GM12878 (cell line): ENCODE results near the gene MTRF1.

Experiments
- CHD4 ChIP-seq: fragments of 200-600 bp; sonication (generic); IDR thresholded peaks from 2 replicates; pipeline ENCODE4 v1.6.1; 2016; ENCODE audit warnings: mild to moderate bottlenecking
- CTCF ChIP-seq, 3 experiments: IDR thresholded peaks in 2 of 3; conservative IDR thresholded peaks in 1 of 3; 2 replicates each; pipeline ENCODE4 v1.5.1; 2011; ENCODE audit warnings: low read depth in 3 of 3, low read length in 3 of 3, mild to moderate bottlenecking in 3 of 3, control low read depth in 2 of 3, moderate library complexity in 2 of 3, inconsistent platforms in 1 of 3, mixed read lengths in 1 of 3; ENCODE audit not compliant: control insufficient read depth in 2 of 3, insufficient read depth in 1 of 3; ENCODE audit errors: extremely low read depth in 1 of 3
- ESRRA ChIP-seq: IDR thresholded peaks from 2 replicates; pipeline ENCODE4 v1.6.1; 2012; ENCODE audit warnings: mild to moderate bottlenecking, low read length, improper control_type of control experiment
- HCFC1 ChIP-seq: fragments of 150-350 bp; IDR thresholded peaks from 2 replicates; pipeline ENCODE4 v1.6.1; 2014; ENCODE audit warnings: low read length
- MAX ChIP-seq: IDR thresholded peaks from 2 replicates; pipeline ENCODE4 v1.6.1; 2012; ENCODE audit warnings: low read depth, low read length, improper control_type of control experiment
- NFYB ChIP-seq: IDR thresholded peaks from 2 replicates; pipeline ENCODE4 v1.6.1; 2011; ENCODE audit warnings: low read depth, mild to moderate bottlenecking, low read length, improper control_type of control experiment, moderate library complexity; ENCODE audit not compliant: insufficient read depth
- POLR2A ChIP-seq: IDR thresholded peaks from 2 replicates; pipeline ENCODE4 v1.6.1; 2011; ENCODE audit warnings: low read depth, mild to moderate bottlenecking, low read length
- POLR2AphosphoS5 ChIP-seq: IDR thresholded peaks from 2 replicates; pipeline ENCODE4 v1.6.1; 2011; ENCODE audit warnings: mild to moderate bottlenecking, low read length, inconsistent platforms
- RFX5 ChIP-seq: IDR thresholded peaks from 2 replicates; pipeline ENCODE4 v1.6.1; 2011; ENCODE audit warnings: low read depth, low read length, improper control_type of control experiment
- SIX5 ChIP-seq: IDR thresholded peaks from 2 replicates; pipeline ENCODE4 v1.6.1; 2011; ENCODE audit warnings: mild to moderate bottlenecking, low read depth, low read length, moderate library complexity; ENCODE audit not compliant: severe bottlenecking
- SREBF2 ChIP-seq: IDR thresholded peaks from 2 replicates; pipeline ENCODE4 v1.6.1; 2012; ENCODE audit warnings: mild to moderate bottlenecking, low read length
- TCF12 ChIP-seq: IDR thresholded peaks from 2 replicates; pipeline ENCODE4 v1.6.1; 2011; ENCODE audit warnings: low read depth, mild to moderate bottlenecking, low read length
- ZBTB11 ChIP-seq: fragments of 450-650 bp; formaldehyde crosslinking; IDR thresholded peaks from 2 replicates; pipeline ENCODE4 v1.5.0; 2022; ENCODE audit warnings: mild to moderate bottlenecking, missing genetic modification characterization

- TF ChIP-seq CTCF (IDR thresholded peaks at IDR 0.05 in 2 of 3, conservative IDR thresholded peaks at IDR 0.05 in 1 of 3; ENCODE audit: control insufficient read depth in 2 of 3, extremely low read depth in 1 of 3, insufficient read depth in 1 of 3, low read depth in 3 of 3, low read length in 3 of 3) = no peak
- TF ChIP-seq ESRRA = no peak
- TF ChIP-seq CHD4 = no peak
- no peak for TF ChIP-seq HCFC1
- no peak for TF ChIP-seq POLR2AphosphoS5
- TF ChIP-seq NFYB = no peak
- no peak for TF ChIP-seq MAX
- TF ChIP-seq SIX5 = no peak
- TF ChIP-seq ZBTB11 (CRISPR knock-in tag) = no peak
- TF ChIP-seq TCF12 = no peak
- no peak for TF ChIP-seq POLR2A
- TF ChIP-seq SREBF2 = no peak
- no peak for TF ChIP-seq RFX5
Measured at GRCh38 chr13:41302743-41303142, 39.4 kb upstream of the MTRF1 start.
